HL-60 (cell line): ENCODE measurements around the gene GNG7.

Experiments
- GABPA ChIP-seq: IDR thresholded peaks from 2 replicates; pipeline ENCODE4 v1.6.1; 2012; ENCODE audit warnings: low read depth
- TF ChIP-seq, protein P1 (sequence below): IDR thresholded peaks from one replicate; pipeline ENCODE4 v1.5.1; 2011; ENCODE audit warnings: low read length, control low read depth, inconsistent platforms; ENCODE audit not compliant: insufficient read depth

DNA sequence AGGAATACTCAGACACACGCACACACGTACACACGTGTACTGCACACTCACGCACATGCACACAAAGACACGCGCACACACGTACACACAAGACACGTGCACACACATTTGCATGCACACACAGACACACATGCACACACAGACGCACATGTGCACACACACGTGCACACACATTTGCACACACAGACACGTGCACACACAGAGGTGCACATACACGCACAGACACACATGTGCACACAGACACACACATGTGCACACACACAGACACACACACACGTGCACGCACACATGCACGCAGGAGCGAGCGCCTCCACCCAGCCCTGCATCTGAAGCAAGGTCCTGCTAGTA, 145.4 kb downstream of the GNG7 start:
- TF ChIP-seq, protein P1, sequence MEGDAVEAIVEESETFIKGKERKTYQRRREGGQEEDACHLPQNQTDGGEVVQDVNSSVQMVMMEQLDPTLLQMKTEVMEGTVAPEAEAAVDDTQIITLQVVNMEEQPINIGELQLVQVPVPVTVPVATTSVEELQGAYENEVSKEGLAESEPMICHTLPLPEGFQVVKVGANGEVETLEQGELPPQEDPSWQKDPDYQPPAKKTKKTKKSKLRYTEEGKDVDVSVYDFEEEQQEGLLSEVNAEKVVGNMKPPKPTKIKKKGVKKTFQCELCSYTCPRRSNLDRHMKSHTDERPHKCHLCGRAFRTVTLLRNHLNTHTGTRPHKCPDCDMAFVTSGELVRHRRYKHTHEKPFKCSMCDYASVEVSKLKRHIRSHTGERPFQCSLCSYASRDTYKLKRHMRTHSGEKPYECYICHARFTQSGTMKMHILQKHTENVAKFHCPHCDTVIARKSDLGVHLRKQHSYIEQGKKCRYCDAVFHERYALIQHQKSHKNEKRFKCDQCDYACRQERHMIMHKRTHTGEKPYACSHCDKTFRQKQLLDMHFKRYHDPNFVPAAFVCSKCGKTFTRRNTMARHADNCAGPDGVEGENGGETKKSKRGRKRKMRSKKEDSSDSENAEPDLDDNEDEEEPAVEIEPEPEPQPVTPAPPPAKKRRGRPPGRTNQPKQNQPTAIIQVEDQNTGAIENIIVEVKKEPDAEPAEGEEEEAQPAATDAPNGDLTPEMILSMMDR: no peak
- TF ChIP-seq GABPA: no peak
